H1 (cell line): ENCODE data around the gene TGFB1I1.
"Not testable (repeated sequence)": the region's sequence is repeated elsewhere in the genome, so short reads cannot be mapped to it uniquely, and the experiment has no call there.

ENCODE experiments used
- CBX5 ChIP-seq: fragments of 300-800, 300-1000 bp; sonication (generic); IDR thresholded peaks from 2 replicates; pipeline ENCODE4 v1.7.1; 2016; ENCODE audit warnings: antibody characterized with exemption, low read length, low read depth
- EGR1 ChIP-seq: IDR thresholded peaks from 2 replicates; pipeline ENCODE4 v1.6.1; 2011; ENCODE audit warnings: low read depth, low read length, borderline replicate concordance
- MAFK ChIP-seq: IDR thresholded peaks from 2 replicates; pipeline ENCODE4 v1.6.1; 2012; ENCODE audit warnings: low read depth, mild to moderate bottlenecking, improper control_type of control experiment, low read length
- SP4 ChIP-seq: IDR thresholded peaks from 2 replicates; pipeline ENCODE4 v1.6.1; 2012; ENCODE audit warnings: low read length, inconsistent platforms
- TF ChIP-seq, protein P1 (sequence below), 3 experiments: IDR thresholded peaks; 1 replicate in 2 of 3; 2 replicates in 1 of 3; pipeline versions ENCODE4 v1.5.1 to v1.6.1; 2011; ENCODE audit warnings: low read length in 3 of 3, mild to moderate bottlenecking in 3 of 3, inconsistent platforms in 2 of 3, low read depth in 1 of 3, moderate library complexity in 1 of 3; ENCODE audit not compliant: insufficient read depth in 1 of 3; ENCODE audit errors: control extremely low read depth in 1 of 3

DNA sequence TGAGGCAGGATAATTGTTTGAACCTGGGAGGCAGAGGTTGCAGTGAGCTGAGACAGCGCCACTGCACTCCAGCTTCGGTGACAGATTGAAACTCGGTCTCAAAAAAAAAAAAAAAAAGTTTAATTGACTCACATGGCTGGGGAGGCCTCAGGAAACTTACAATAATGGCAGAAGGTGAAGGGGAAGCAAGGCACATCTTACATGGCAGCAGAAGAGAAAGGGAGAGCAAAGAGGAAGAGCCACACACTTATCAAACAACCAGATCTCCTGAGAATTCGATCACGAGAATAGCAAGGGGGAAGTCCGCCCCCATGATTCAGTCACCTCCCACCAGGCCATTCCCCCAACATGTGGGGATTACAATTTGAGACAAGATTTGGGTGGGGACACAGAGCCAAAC is 26.0 kb upstream of the TGFB1I1 start:
- TF ChIP-seq SP4, EGR1, CBX5, MAFK: not testable (repeated sequence)
- TF ChIP-seq, protein P1, sequence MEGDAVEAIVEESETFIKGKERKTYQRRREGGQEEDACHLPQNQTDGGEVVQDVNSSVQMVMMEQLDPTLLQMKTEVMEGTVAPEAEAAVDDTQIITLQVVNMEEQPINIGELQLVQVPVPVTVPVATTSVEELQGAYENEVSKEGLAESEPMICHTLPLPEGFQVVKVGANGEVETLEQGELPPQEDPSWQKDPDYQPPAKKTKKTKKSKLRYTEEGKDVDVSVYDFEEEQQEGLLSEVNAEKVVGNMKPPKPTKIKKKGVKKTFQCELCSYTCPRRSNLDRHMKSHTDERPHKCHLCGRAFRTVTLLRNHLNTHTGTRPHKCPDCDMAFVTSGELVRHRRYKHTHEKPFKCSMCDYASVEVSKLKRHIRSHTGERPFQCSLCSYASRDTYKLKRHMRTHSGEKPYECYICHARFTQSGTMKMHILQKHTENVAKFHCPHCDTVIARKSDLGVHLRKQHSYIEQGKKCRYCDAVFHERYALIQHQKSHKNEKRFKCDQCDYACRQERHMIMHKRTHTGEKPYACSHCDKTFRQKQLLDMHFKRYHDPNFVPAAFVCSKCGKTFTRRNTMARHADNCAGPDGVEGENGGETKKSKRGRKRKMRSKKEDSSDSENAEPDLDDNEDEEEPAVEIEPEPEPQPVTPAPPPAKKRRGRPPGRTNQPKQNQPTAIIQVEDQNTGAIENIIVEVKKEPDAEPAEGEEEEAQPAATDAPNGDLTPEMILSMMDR (IDR thresholded peaks at IDR 0.05; ENCODE audit: control extremely low read depth in 1 of 3, insufficient read depth in 1 of 3, low read depth in 1 of 3, low read length in 3 of 3) = not testable (repeated sequence)
